SK-N-SH treated with all-trans-retinoic acid at 6 μM for 48 hours (cell line): ENCODE results near the gene GJB4.

Experiments
- ATAC-seq: fragments of 200-7000 bp; cut with Tn5 transposase; 3 replicates; pipeline ENCODE4 v1.9.1; 2020; ENCODE audit warnings: mild to moderate bottlenecking, moderate library complexity
- ARNTL ChIP-seq: fragments of 450-650 bp; formaldehyde crosslinking; IDR thresholded peaks from 2 replicates; pipeline ENCODE4 v1.5.0; 2020; ENCODE audit warnings: low read depth, mild to moderate bottlenecking, moderate library complexity, borderline replicate concordance
- BACH2 ChIP-seq: fragments of 250-450 bp; sonication (Bioruptor Pico); IDR thresholded peaks from 2 replicates; pipeline ENCODE4 v1.9.0; 2021; ENCODE audit warnings: mild to moderate bottlenecking, borderline replicate concordance
- CSDC2 ChIP-seq: fragments of 250-450 bp; sonication (Bioruptor Pico); IDR thresholded peaks from 2 replicates; pipeline ENCODE4 v1.5.0; 2020; ENCODE audit warnings: mild to moderate bottlenecking, moderate library complexity
- ESRRG ChIP-seq: fragments of 250-450 bp; sonication (Bioruptor Pico); IDR thresholded peaks from 2 replicates; pipeline ENCODE4 v1.6.1; 2021; ENCODE audit warnings: mild to moderate bottlenecking
- GLIS3 ChIP-seq: fragments of 250-450 bp; sonication (Bioruptor Pico); IDR thresholded peaks from 2 replicates; pipeline ENCODE4 v1.5.0; 2020; ENCODE audit warnings: mild to moderate bottlenecking, moderate library complexity
- OSR1 ChIP-seq: fragments of 250-450 bp; sonication (Bioruptor Pico); IDR thresholded peaks from 2 replicates; pipeline ENCODE4 v1.8.0; 2022; ENCODE audit warnings: moderate library complexity, mild to moderate bottlenecking, inconsistent platforms
- RARB ChIP-seq: fragments of 250-450 bp; sonication (Bioruptor Pico); IDR thresholded peaks from 2 replicates; pipeline ENCODE4 v1.8.0; 2021; ENCODE audit warnings: mild to moderate bottlenecking, moderate library complexity
- SNAI2 ChIP-seq: fragments of 250-450 bp; sonication (Bioruptor Pico); IDR thresholded peaks from 2 replicates; pipeline ENCODE4 v1.5.0; 2020; ENCODE audit warnings: mild to moderate bottlenecking, moderate library complexity
- TCF4 ChIP-seq: fragments of 250-450 bp; sonication (Bioruptor Pico); IDR thresholded peaks from 2 replicates; pipeline ENCODE4 v1.8.0; 2021; ENCODE audit warnings: mild to moderate bottlenecking, moderate library complexity, borderline replicate concordance
- TOX ChIP-seq: fragments of 250-450 bp; sonication (Bioruptor Pico); IDR thresholded peaks from 2 replicates; pipeline ENCODE4 v1.8.0; 2021; ENCODE audit warnings: mild to moderate bottlenecking, moderate library complexity, borderline replicate concordance
- ZC3H10 ChIP-seq: fragments of 250-450 bp; sonication (Bioruptor Pico); IDR thresholded peaks from 2 replicates; pipeline ENCODE4 v1.5.1; 2021; ENCODE audit warnings: mild to moderate bottlenecking, moderate library complexity
- ZFP3 ChIP-seq: fragments of 250-450 bp; sonication (Bioruptor Pico); IDR thresholded peaks from 2 replicates; pipeline ENCODE4 v1.5.0; 2020; ENCODE audit warnings: mild to moderate bottlenecking, moderate library complexity
- ZFP30 ChIP-seq: fragments of 450-650 bp; formaldehyde crosslinking; IDR thresholded peaks from 2 replicates; pipeline ENCODE4 v1.5.0; 2022; ENCODE audit warnings: mild to moderate bottlenecking, moderate library complexity
- ZNF565 ChIP-seq: fragments of 450-650 bp; formaldehyde crosslinking; conservative IDR thresholded peaks from 2 replicates; pipeline ENCODE4 v1.5.0; 2020; ENCODE audit warnings: low read depth, mild to moderate bottlenecking, moderate library complexity
- ZNF70 ChIP-seq: fragments of 450-650 bp; formaldehyde crosslinking; IDR thresholded peaks from 2 replicates; pipeline ENCODE4 v1.5.0; 2020; ENCODE audit warnings: mild to moderate bottlenecking, moderate library complexity
- ZNF8 ChIP-seq: fragments of 450-650 bp; formaldehyde crosslinking; IDR thresholded peaks from 2 replicates; pipeline ENCODE4 v1.5.0; 2020; ENCODE audit warnings: mild to moderate bottlenecking, moderate library complexity
- TF ChIP-seq, protein P1 (sequence below): fragments of 250-450 bp; sonication (Bioruptor Pico); IDR thresholded peaks from 2 replicates; pipeline ENCODE4 v1.8.0; 2021; ENCODE audit warnings: low read depth, mild to moderate bottlenecking, moderate library complexity, borderline replicate concordance
- TF ChIP-seq, protein P2 (sequence below): fragments of 250-450 bp; sonication (Bioruptor Pico); IDR thresholded peaks from 2 replicates; pipeline ENCODE4 v1.5.1; 2021; ENCODE audit warnings: mild to moderate bottlenecking, moderate library complexity
- TF ChIP-seq, protein P3 (sequence below): fragments of 250-450 bp; sonication (Bioruptor Pico); IDR thresholded peaks from 2 replicates; pipeline ENCODE4 v1.5.0; 2020; ENCODE audit warnings: mild to moderate bottlenecking, moderate library complexity
- TF ChIP-seq, protein P4 (sequence below): fragments of 250-450 bp; sonication (Bioruptor Pico); IDR thresholded peaks from 2 replicates; pipeline ENCODE4 v1.5.1; 2020; ENCODE audit warnings: low read depth, mild to moderate bottlenecking, moderate library complexity
- TF ChIP-seq, protein P5 (sequence below): fragments of 250-450 bp; sonication (Bioruptor Pico); IDR thresholded peaks from 2 replicates; pipeline ENCODE4 v1.8.0; 2020; ENCODE audit warnings: mild to moderate bottlenecking, moderate library complexity, borderline replicate concordance

Gene GJB4

DNA sequence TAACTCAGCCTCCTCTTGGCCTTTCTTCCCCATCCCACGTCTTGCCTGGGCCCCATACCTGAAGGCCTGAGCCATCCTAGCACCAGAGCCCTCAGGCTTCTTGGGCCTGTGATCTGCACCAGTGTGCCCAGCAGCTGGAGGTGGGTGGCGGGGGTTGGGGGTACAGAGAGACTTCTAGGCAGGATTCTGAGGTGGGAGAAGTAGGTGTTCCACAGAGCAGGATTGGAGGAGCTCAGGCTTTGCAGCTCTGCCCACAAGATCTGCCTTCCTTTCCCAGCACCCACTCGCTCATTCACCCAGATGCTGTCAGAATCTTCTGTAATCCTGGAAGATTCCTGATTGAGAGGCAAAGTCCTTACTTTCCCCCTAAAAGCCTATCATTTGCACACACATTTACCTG, 14.7 kb upstream of the GJB4 start:
- TF ChIP-seq CSDC2 (CRISPR knock-in tag): no peak
- TF ChIP-seq BACH2 (CRISPR knock-in tag): no peak
- TF ChIP-seq ZNF565 (CRISPR knock-in tag): no peak
- TF ChIP-seq, protein P1, sequence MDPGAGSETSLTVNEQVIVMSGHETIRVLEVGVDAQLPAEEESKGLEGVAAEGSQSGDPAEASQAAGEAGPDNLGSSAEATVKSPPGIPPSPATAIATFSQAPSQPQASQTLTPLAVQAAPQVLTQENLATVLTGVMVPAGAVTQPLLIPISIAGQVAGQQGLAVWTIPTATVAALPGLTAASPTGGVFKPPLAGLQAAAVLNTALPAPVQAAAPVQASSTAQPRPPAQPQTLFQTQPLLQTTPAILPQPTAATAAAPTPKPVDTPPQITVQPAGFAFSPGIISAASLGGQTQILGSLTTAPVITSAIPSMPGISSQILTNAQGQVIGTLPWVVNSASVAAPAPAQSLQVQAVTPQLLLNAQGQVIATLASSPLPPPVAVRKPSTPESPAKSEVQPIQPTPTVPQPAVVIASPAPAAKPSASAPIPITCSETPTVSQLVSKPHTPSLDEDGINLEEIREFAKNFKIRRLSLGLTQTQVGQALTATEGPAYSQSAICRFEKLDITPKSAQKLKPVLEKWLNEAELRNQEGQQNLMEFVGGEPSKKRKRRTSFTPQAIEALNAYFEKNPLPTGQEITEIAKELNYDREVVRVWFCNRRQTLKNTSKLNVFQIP (CRISPR knock-in tag): no peak
- no peak for TF ChIP-seq TOX (CRISPR knock-in tag)
- TF ChIP-seq, protein P2, sequence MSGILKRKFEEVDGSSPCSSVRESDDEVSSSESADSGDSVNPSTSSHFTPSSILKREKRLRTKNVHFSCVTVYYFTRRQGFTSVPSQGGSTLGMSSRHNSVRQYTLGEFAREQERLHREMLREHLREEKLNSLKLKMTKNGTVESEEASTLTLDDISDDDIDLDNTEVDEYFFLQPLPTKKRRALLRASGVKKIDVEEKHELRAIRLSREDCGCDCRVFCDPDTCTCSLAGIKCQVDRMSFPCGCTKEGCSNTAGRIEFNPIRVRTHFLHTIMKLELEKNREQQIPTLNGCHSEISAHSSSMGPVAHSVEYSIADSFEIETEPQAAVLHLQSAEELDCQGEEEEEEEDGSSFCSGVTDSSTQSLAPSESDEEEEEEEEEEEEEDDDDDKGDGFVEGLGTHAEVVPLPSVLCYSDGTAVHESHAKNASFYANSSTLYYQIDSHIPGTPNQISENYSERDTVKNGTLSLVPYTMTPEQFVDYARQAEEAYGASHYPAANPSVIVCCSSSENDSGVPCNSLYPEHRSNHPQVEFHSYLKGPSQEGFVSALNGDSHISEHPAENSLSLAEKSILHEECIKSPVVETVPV: no peak
- TF ChIP-seq, protein P3, sequence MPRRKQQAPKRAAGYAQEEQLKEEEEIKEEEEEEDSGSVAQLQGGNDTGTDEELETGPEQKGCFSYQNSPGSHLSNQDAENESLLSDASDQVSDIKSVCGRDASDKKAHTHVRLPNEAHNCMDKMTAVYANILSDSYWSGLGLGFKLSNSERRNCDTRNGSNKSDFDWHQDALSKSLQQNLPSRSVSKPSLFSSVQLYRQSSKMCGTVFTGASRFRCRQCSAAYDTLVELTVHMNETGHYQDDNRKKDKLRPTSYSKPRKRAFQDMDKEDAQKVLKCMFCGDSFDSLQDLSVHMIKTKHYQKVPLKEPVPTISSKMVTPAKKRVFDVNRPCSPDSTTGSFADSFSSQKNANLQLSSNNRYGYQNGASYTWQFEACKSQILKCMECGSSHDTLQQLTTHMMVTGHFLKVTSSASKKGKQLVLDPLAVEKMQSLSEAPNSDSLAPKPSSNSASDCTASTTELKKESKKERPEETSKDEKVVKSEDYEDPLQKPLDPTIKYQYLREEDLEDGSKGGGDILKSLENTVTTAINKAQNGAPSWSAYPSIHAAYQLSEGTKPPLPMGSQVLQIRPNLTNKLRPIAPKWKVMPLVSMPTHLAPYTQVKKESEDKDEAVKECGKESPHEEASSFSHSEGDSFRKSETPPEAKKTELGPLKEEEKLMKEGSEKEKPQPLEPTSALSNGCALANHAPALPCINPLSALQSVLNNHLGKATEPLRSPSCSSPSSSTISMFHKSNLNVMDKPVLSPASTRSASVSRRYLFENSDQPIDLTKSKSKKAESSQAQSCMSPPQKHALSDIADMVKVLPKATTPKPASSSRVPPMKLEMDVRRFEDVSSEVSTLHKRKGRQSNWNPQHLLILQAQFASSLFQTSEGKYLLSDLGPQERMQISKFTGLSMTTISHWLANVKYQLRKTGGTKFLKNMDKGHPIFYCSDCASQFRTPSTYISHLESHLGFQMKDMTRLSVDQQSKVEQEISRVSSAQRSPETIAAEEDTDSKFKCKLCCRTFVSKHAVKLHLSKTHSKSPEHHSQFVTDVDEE (CRISPR knock-in tag): no peak
- TF ChIP-seq, all 23 proteins: peak for 0
- ATAC-seq: no peak

DNA sequence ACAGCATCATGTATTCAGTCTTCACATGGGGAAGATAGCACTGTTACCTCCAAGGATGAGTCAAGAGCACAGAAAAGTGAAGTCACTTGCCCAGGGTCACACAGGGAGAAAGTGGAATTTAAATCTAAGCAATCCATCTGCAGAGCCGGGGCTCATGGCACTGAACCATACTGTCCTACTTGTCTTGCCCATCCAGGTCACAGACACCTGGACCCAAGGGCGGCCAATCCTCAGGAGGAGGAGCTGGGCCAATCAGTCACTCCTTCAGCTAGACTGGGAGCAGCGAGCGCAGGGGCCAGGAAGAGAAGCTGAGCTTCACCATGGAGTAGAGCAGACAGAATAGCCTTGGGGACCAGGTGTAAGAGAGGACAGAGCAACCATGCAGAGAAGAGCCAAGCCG, 13.9 kb upstream of the GJB4 start:
- no peak for ATAC-seq
- no peak for TF ChIP-seq TCF4
- TF ChIP-seq ARNTL: no peak
- TF ChIP-seq ZFP3: no peak
- TF ChIP-seq, protein P3 (CRISPR knock-in tag): no peak
- no peak for TF ChIP-seq SNAI2

DNA sequence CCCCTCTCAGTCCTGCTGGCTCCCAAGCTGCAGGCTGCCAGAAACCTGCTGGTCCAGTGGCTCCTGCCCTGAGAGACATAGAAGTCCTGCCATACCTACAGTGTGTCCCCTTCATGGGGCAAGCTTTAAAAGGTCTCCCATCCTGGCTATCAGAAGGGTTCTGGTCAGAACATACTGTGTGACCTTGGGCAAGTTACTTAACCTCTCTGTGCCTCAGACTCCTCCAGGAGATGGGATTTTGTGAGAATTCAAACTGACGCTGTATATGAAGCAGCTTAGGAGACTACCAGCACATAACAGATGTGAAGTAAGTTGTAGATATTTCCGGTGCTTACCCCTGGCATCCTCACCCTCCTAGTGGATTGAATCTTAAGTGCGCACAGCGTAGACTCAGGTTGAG, 13.4 kb upstream of the GJB4 start:
- ATAC-seq: no peak
- TF ChIP-seq ARNTL (no peak), ZNF565 (CRISPR knock-in tag) (no peak), BACH2 (CRISPR knock-in tag) (no peak), SNAI2 (no peak), ZC3H10 (no peak), ZNF8 (no peak), ESRRG (CRISPR knock-in tag) (no peak), TCF4 (no peak), ZFP30 (CRISPR knock-in tag) (no peak), RARB (CRISPR knock-in tag) (no peak), OSR1 (no peak), GLIS3 (CRISPR knock-in tag) (no peak), ZNF70 (no peak)
- TF ChIP-seq, protein P2: no peak
- TF ChIP-seq, protein P3 (CRISPR knock-in tag): no peak
- TF ChIP-seq, protein P4, sequence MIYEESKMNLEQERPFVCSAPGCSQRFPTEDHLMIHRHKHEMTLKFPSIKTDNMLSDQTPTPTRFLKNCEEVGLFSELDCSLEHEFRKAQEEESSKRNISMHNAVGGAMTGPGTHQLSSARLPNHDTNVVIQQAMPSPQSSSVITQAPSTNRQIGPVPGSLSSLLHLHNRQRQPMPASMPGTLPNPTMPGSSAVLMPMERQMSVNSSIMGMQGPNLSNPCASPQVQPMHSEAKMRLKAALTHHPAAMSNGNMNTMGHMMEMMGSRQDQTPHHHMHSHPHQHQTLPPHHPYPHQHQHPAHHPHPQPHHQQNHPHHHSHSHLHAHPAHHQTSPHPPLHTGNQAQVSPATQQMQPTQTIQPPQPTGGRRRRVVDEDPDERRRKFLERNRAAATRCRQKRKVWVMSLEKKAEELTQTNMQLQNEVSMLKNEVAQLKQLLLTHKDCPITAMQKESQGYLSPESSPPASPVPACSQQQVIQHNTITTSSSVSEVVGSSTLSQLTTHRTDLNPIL (CRISPR knock-in tag): no peak
- TF ChIP-seq, protein P5, sequence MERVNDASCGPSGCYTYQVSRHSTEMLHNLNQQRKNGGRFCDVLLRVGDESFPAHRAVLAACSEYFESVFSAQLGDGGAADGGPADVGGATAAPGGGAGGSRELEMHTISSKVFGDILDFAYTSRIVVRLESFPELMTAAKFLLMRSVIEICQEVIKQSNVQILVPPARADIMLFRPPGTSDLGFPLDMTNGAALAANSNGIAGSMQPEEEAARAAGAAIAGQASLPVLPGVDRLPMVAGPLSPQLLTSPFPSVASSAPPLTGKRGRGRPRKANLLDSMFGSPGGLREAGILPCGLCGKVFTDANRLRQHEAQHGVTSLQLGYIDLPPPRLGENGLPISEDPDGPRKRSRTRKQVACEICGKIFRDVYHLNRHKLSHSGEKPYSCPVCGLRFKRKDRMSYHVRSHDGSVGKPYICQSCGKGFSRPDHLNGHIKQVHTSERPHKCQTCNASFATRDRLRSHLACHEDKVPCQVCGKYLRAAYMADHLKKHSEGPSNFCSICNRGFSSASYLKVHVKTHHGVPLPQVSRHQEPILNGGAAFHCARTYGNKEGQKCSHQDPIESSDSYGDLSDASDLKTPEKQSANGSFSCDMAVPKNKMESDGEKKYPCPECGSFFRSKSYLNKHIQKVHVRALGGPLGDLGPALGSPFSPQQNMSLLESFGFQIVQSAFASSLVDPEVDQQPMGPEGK (CRISPR knock-in tag): no peak
